NAMALWA (cell line): ENCODE measurements around the gene GRK2.

Experiments used
- DNase-seq: peaks from one replicate; pipeline ENCODE4 v3.0.0-alpha.2; 2015; ENCODE audit warnings: low spot score

The GRK2 gene

DNA sequence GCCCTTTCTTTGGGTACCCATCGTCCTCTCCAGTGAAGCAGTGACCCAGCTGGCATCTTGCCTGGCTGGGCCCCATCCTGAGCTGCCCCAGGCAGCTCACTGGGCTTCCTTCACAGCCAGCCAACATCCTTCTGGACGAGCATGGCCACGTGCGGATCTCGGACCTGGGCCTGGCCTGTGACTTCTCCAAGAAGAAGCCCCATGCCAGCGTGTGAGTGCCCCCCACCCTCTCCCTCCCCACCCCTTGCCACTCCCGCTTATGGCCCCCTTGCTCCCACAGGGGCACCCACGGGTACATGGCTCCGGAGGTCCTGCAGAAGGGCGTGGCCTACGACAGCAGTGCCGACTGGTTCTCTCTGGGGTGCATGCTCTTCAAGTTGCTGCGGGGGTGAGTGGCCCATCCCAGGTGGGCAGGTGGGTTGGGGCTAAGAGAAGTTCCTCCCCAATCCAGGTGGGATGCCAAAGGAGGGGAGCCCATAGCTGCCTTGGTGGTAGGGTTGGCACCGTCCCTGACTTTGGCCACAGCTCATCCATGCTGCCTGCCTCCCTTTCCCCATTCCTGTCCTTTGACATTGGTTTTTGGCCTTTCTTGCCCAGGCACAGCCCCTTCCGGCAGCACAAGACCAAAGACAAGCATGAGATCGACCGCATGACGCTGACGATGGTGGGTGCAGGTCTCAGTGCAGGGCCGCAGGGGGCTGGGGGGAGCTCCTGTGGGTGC is 16.0 kb downstream of the GRK2 start:
- no peak for DNase-seq

DNA sequence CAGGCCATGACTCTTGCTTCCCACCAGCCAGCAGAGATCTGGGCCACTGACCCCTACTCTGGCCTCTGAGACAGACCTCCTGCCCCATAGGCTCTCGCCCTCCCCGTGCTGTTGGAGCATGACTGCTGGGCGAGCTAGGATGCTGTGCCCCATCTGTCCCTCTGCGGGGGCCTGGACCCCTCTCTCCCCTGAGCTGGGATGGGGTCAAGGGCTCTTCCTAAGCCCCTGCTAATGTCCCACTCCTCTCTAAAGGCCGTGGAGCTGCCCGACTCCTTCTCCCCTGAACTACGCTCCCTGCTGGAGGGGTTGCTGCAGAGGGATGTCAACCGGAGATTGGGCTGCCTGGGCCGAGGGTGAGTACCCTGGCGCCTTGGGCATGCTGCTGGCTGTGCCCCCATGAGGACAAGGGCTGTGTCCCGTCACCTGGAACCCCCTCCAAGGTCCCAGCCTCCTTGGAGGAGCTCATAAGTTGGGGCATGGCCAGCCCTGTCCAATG is 16.7 kb downstream of the GRK2 start:
- DNase-seq = no peak

DNA sequence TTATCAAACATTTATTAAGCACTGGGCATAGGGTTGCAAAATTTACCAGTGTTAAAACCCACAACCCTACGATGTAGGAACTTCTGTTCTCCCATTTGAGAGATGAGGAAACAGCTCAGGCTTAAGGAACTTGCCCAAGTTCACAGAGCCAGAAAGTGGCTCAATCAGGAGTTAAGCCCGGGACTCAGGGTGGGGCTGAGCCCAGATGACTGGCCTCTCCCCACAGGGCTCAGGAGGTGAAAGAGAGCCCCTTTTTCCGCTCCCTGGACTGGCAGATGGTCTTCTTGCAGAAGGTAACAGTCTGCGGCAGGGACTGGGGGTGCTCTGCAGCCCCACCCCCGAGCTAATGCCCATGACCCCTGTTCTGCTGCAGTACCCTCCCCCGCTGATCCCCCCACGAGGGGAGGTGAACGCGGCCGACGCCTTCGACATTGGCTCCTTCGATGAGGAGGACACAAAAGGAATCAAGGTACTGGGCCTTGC is 17.2 kb downstream of the GRK2 start:
- DNase-seq = no peak

DNA sequence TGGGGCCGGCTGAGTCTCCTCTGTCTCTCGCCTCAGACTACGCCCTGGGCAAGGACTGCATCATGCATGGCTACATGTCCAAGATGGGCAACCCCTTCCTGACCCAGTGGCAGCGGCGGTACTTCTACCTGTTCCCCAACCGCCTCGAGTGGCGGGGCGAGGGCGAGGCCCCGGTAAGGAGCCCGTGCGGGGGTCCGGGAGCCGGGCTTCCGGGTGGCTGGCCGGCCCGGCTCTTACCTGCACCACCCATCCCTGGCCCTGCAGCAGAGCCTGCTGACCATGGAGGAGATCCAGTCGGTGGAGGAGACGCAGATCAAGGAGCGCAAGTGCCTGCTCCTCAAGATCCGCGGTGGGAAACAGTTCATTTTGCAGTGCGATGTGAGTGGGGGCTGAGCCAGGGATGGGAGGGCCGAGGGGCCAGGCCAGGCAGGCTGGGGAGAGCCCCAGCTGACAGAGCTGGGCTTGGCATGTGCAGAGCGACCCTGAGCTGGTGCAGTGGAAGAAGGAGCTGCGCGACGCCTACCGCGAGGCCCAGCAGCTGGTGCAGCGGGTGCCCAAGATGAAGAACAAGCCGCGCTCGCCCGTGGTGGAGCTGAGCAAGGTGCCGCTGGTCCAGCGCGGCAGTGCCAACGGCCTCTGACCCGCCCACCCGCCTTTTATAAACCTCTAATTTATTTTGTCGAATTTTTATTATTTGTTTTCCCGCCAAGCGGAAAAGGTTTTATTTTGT is 18.7 kb downstream of the GRK2 start:
- no peak for DNase-seq

DNA sequence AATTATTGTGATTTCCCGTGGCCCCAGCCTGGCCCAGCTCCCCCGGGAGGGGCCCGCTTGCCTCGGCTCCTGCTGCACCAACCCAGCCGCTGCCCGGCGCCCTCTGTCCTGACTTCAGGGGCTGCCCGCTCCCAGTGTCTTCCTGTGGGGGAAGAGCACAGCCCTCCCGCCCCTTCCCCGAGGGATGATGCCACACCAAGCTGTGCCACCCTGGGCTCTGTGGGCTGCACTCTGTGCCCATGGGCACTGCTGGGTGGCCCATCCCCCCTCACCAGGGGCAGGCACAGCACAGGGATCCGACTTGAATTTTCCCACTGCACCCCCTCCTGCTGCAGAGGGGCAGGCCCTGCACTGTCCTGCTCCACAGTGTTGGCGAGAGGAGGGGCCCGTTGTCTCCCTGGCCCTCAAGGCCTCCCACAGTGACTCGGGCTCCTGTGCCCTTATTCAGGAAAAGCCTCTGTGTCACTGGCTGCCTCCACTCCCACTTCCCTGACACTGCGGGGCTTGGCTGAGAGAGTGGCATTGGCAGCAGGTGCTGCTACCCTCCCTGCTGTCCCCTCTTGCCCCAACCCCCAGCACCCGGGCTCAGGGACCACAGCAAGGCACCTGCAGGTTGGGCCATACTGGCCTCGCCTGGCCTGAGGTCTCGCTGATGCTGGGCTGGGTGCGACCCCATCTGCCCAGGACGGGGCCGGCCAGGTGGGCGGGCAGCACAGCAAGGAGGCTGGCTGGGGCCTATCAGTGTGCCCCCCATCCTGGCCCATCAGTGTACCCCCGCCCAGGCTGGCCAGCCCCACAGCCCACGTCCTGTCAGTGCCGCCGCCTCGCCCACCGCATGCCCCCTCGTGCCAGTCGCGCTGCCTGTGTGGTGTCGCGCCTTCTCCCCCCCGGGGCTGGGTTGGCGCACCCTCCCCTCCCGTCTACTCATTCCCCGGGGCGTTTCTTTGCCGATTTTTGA is 19.5 kb downstream of the GRK2 start:
- no peak for DNase-seq

DNA sequence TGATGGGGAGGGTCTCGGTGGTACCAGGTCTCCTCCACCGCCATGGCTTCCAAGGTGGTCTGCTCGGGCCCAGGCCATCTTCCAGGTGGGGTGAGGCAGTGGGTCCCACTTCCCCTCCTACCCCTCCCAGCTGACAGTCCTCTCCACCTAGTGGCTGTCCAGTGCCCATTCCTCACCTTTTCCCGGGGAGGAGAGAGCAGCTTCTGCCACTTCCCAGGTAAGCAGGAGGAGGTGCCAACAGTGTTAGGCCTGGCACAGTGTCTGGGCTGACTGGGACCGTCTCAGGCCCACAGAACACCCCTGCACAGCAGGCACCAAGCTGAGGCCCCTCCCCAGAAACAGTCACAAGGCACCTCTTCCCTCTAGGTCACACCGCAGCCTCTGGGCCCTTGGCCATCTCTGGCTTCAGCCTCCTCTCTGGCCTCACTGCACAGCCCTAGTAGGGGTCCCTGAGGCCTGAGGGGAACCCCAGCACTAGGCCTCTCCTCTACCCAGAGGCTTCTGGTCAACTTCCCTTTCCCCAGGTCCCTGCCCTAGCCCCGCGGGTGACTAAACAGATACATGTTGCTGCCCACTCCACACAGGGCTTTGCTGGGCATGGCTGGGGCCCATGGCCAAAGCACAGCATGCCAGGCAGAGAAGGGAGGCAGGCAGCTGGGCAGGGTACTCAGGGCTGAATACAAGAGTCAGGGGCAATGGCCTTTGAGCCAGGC is 20.5 kb downstream of the GRK2 start:
- DNase-seq = no peak

DNA sequence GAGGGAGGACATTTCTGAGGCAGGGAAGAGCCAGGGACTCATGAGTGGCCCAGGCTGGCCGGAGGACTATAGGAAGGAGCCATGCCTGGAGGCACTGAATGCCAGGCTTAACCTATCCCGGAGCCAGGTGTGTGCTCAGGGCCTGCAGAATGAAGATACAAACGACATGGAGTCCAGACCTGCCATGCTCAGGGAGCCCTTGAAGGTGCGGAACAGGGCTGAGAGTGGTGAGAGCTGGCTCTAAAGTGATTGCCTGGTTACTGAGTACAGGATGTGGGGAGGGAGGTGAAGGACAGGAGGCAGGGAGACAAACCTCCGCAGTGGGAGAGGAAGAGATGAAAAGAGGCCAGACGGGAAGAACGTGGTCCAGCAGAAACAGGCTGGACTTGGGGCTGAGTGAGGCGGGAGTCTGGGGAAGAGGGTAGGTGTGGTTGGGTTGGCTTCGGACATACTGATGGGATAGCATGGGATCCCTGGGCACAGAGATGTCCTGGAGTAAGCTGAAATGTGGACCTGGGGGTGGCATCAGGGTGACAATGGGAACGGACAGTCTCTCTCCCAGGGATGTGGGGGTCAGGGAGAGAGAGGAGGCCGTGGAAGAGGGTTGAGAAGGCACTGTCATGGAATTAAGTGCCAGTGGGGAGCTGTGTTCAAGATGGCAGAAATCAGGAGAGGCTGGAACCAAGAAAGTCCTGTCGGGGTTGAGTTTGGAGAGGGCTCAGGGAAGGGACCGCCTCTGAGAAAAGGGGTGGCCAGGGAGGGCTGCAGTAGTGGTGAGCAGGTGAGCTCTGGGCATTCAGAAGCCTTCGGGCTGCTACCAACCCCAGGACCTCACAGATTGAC is 21.3 kb downstream of the GRK2 start:
- no peak for DNase-seq

DNA sequence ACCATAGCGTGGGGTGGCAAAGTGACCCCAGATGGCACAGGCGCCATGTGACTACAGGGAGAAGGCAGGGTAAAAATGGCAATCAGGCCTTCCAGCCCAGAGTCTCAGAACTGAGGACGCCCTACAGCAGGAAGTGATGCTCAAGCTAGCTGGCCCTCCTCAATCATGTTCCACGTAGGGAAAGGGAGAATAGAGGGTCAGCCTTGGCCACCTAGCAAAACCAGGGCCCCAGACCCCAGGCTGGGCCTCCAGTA is 21.9 kb downstream of the GRK2 start:
- DNase-seq = no peak

DNA sequence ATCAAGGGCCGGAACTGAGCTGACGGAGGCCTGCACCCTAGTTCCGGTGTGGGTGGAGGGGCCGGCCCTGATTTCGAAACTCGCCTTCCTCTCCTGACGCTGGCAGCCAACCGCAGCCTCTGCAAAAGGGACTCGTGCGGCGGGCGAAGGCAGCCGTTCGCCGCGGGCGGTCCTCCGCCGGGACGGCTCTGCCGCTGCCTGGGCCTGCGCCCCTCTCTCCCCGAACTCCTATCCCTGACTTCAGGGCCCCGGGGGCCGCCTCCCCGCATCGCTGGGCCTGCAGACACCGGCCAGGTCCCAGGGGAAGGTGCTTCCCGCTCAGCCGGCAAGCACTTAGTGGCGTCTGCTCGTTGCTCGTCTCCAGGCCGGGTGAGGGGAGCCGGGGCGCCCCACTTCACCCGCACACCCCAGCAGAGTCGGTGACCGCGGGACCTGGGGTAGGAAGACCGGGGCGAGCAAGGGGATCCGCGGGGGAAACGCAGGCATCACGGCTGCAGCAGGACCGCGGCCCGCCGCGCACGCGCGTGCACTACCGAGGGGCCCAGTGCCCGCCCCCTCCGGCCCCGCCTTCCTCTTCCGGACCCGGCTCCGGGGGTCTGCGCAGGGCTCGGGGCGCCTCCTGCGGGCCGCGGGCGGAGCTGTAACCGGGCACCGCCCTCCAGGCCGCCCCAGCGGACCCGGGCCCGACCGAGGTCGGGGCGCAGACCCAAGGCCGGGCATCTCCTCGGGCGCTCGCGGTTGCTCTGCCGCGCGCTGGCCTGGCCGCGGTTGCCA is 22.4 kb downstream of the GRK2 start:
- DNase-seq = peak; percentile 93

DNA sequence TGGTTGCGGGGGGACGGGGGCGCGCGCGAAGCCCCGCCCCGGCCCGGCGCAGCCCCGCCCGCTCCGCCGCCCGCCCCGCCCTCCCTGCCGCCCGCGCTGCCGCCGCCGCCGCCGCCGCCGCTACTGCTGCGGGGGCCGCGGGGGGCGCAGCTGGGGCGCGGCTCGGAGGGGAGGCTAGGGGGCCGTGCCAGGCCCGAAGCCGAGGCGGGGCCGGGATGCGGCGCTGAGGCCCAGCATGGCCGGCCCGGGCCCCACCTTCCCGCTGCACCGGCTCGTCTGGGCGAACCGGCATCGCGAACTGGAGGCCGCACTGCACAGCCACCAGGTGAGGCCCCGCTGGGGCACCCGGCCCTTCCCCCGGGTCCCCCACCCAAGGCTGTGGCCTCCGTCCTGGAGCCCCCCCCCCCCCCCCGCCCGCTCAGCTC is 23.0 kb downstream of the GRK2 start, which contains the start of gene ANKRD13D:
Gene ANKRD13D, plus strand, starts transcription at position 78 of the 425 bp plus-strand sequence. Its CDS starts 158 bp downstream, at position 236.
- DNase-seq = no peak

DNA sequence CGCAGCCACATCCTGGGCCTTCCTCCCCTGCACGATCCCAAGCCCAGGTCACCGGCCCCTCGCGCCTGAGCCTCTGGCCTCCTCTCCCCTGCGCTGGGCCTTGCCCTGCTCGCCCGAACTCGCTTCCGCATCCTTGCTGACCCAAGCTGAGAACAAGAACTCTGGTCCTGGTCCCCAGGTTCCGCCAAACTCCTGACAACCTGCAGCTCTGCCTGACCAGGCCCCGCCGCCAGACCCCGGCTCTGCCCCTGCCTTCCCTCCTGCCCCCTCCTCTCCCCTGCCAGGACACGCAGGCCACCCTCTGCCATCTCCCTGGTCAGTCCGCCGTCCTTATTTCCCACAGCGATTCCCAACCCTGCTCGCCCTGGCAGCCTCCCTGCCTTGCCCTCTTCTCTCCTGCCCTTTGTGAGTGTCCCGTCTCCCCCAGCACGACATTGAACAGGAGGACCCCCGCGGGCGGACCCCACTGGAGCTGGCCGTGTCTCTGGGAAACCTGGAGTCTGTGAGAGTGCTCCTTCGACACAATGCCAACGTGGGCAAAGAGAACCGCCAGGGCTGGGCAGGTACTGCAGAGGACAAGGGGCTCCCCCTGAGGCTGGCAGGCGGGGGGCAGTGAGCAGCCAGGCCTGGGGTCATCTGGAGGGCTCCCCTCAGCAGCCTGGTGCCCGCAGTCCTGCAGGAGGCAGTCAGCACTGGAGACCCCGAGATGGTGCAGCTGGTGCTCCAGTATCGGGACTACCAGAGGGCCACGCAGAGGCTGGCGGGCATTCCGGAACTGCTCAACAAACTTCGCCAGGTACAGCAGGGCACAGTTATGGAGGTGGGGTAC is 23.6 kb downstream of the GRK2 start:
- DNase-seq = no peak

DNA sequence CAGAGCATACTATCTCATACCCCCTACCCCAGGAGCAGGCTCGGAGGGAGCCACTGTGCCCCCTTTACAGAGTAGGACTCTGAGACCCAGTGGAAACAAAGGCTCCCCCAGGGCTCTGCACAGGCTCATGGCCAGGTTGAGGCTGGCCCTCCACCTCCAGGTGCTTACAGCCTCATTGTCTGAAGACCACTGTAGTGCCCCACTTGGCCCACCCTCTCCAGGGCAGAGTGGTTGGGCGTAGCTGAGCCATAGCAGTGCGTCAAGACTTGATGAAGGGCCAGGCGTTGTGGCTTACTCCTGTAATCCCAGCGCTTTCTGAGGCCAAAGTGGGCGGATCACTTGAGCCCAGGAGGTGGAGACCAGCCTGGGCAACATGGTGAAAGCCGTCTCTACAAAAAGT is 24.5 kb downstream of the GRK2 start:
- no peak for DNase-seq

DNA sequence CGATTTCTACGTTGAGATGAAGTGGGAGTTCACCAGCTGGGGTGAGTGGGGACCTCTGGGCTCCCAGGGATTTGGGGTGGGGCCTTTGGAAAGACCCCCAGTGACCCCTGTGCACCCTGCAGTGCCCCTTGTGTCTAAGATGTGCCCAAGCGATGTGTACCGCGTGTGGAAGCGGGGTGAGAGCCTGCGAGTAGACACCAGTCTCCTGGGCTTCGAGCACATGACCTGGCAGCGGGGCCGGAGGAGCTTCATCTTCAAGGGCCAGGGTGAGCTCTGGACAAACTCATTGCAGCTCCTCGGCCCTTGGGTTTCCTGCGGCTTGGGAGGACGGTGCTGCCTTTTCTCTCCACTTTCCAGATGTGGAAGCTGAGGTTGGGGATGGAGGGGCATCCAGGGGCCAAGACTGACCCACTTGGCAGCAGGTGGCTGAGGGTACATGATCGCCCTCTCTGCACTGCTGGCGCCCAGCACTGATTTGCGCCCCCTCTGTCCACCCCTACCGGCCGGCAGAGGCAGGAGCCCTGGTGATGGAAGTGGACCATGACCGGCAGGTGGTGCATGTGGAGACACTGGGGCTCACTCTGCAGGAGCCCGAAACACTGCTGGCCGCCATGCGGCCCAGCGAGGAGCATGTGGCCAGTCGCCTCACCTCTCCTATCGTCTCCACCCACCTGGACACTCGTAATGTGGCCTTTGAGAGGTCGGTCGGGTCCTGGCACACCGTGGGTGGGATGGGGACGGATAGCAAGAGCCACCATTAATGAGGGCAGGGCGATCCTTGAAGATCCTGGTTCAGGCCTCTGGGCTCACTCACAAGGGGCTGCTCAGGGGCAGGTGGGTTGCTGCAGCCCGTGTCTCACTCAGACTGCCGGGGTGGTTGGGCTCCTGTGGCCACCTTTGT is 25.5 kb downstream of the GRK2 start:
- no peak for DNase-seq

DNA sequence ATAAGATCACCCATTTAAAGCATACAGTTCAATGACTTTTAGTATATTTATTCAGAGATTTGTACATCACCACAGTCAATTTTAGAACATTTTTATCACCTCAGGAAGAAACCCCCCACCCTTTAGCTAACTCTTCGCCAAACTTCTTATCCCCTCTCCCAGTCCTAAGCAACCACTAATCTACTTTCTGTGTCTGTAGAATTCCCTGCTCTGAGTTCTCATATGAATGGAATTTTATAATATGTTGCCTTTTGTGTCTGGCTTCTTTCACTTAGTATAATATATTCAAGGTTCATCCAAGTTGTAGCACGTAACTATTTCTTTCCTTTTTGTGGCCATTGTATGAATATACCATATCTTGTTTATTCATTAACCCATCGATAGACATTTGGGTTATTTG is 26.4 kb downstream of the GRK2 start:
- no peak for DNase-seq

DNA sequence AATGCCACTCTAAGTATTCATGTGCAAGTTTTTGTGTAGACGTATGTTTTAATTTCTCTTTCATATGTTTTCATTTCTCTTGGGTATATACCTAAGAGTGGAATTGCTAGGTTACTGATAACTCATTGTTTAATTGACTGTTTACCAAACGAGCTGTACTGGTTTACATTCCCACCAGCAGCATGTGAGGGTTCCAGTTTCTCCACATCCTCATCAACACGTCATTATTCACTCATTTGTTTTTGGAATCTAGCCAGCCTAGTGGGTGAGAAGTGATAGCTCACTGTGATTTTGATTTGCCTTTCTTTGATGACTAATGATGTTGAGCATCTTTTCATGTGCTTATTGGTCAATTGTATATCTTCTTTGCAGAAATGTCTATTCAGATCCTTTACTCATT is 26.8 kb downstream of the GRK2 start:
- DNase-seq = no peak

DNA sequence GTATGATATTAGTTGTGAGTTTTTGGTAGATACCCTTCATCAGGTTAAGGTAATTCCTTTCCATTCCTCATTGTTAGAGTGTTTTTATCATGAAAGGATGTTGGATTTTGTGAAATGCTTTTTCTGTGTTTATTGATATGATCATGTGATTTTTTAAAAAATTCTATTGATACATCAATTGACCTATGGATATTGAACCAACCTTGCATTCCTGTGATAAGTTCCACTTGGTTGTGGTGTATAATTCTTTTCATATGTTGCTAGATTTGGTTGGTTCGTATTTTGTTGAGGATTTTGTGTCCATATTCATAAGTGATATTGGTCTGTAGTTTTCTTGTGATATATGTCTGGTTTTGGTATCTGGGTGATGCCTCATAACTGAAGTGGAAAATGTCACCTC is 29.6 kb downstream of the GRK2 start:
- no peak for DNase-seq

DNA sequence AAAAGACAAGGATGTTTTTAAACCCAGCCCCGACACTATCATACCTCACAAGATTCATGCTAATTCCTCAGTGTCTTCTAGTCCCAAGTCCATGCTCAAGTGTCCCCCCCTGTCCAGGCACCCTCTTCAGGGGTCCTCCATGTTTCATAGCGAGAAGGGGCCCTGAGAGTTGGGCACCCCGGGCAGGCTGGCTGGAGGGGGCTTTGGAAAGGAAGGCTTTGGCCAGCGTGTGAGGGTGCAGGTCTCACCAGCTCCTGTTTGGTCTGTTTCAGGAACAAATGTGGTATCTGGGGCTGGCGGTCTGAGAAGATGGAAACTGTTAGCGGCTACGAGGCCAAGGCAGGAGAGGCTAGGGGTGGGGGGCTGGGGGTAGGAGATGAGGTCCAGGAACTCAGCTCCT is 32.5 kb downstream of the GRK2 start:
- DNase-seq = no peak
